SK-N-MC (cell line): ENCODE results near the gene ABHD15.

ENCODE experiments used
- EZH2 ChIP-seq: fragments of 200-600 bp; sonication (generic); IDR thresholded peaks from one replicate; pipeline ENCODE4 v1.6.1; 2017; ENCODE audit warnings: antibody characterized with exemption
- POLR2AphosphoS5 ChIP-seq: IDR thresholded peaks from 2 replicates; pipeline ENCODE4 v1.6.1; 2012; ENCODE audit warnings: mild to moderate bottlenecking, low read depth, low read length, borderline replicate concordance

DNA sequence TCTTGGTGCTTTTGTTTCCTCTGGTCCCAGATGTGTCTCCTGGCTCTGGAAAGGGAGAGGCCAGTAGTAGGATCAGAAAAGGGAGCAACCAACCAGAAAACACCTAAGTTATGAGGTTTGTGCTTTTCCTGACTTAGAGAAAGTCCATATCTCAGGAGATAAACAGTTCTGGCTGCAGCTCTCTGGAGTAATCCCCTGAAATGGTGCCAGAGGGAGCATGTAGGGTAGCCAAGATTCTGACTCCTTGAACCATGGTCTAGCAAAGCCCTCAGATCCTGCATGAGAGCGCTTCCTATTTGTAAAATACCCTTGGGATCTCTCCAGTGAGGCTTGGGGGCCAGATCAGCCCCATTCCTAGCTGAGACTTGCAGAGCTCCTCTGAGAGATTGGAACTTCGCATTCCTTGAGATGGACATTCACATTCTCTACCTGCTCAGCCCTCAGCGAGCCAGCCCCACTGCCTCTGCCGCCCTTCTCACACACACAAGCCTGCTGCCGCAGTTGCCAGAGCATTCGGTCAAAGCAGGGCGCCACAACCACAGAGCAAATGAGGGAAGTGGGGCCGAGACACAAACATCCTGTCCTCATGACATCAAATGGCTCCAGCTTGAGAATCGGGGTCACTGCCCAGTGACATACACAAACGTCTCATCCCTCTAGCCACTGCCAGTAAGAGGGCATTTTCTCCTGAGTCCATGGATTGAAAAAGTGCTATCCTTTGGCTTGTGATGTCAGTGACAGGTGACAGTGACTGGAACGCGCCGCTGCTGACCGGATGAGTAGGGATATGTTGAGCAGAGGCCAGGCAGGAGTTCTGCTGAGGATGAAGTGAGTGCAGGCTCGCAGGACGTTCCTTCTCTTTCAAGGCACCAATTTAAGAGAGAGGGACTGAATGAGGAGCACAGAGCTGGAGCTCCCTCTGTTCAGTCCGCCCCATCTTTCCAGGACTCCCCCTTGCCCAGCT, 5.0 kb downstream of the ABHD15 start:
- TF ChIP-seq EZH2: no peak
- TF ChIP-seq POLR2AphosphoS5: no peak
